Measurements from ENCODE around the gene CUZD1.
"Not testable (repeated sequence)": the region's sequence is repeated elsewhere in the genome, so short reads cannot be mapped to it uniquely, and the experiment has no call there.

CUZD1 gene

GRCh38 chr10:122845783-122846332 is at the start of gene CUZD1:
TSS of gene CUZD1 (minus strand) at chr10:122845857. CDS start at chr10:122845843, 14 bp downstream.
- no peak for DNase-seq (ENCODE audit: low read depth)

- DNase-seq (ENCODE audit: low read depth) = no peak
Observed at GRCh38 chr10:122894261-122894944, 48.7 kb upstream of the CUZD1 start.

- no peak for DNase-seq (ENCODE audit: low read depth)
Observed at GRCh38 chr10:122884166-122884565, 38.5 kb upstream of the CUZD1 start.

GRCh38 chr10:122882766-122883165 is 37.1 kb upstream of the CUZD1 start:
- no peak for DNase-seq (ENCODE audit: low read depth)

GRCh38 chr10:122879339-122880273 is 33.9 kb upstream of the CUZD1 start, which contains the start of gene FAM24B:
TSS of gene FAM24B (minus strand) at chr10:122879581. CDS start at chr10:122850515, 29,066 bp downstream.
- peak; percentile 88 for DNase-seq (ENCODE audit: low read depth)

- no peak for DNase-seq (ENCODE audit: low read depth)
Observed at GRCh38 chr10:122878799-122879338, 33.2 kb upstream of the CUZD1 start.

GRCh38 chr10:122877264-122877663 is 31.6 kb upstream of the CUZD1 start:
- no peak for DNase-seq (ENCODE audit: low read depth)

- DNase-seq (ENCODE audit: low read depth) = no peak
Observed at GRCh38 chr10:122876467-122876855, 30.8 kb upstream of the CUZD1 start.

- DNase-seq (ENCODE audit: low read depth) = no peak
Observed at GRCh38 chr10:122875843-122876466, 30.3 kb upstream of the CUZD1 start.

- not testable (repeated sequence) for DNase-seq (ENCODE audit: low read depth)
Observed at GRCh38 chr10:122871947-122872346, 26.3 kb upstream of the CUZD1 start.

GRCh38 chr10:122868768-122869167 is 23.1 kb upstream of the CUZD1 start:
- not testable (repeated sequence) for DNase-seq (ENCODE audit: low read depth)

GRCh38 chr10:122866757-122867482 is 21.3 kb upstream of the CUZD1 start:
- not testable (repeated sequence) for DNase-seq (ENCODE audit: low read depth)

GRCh38 chr10:122864901-122865300 is 19.2 kb upstream of the CUZD1 start:
- DNase-seq (ENCODE audit: low read depth) = no peak

GRCh38 chr10:122864194-122864592 is 18.5 kb upstream of the CUZD1 start:
- DNase-seq (ENCODE audit: low read depth) = no peak

- no peak for DNase-seq (ENCODE audit: low read depth)
Observed at GRCh38 chr10:122863216-122864193, 17.8 kb upstream of the CUZD1 start.

GRCh38 chr10:122861711-122862161 is 16.1 kb upstream of the CUZD1 start:
- DNase-seq (ENCODE audit: low read depth) = no peak

- no peak for DNase-seq (ENCODE audit: low read depth)
Observed at GRCh38 chr10:122859527-122859926, 13.9 kb upstream of the CUZD1 start.

GRCh38 chr10:122858042-122858441 is 12.4 kb upstream of the CUZD1 start:
- DNase-seq (ENCODE audit: low read depth) = not testable (repeated sequence)

GRCh38 chr10:122856902-122857301 is 11.2 kb upstream of the CUZD1 start:
- DNase-seq (ENCODE audit: low read depth) = no peak

- DNase-seq (ENCODE audit: low read depth) = no peak
Observed at GRCh38 chr10:122855745-122856144, 10.1 kb upstream of the CUZD1 start.

Data from stimulated activated CD8-positive, alpha-beta memory T cell treated with anti-CD3 and anti-CD28 coated beads, Interleukin-15, amount 100 ng/mL, for 1 hour (primary cell).